ENCODE measurements around the gene TMPRSS3.

- TF ChIP-seq POLR2A (IDR thresholded peaks at IDR 0.05; ENCODE audit: low read depth, low read length) (no peak), SPI1 (IDR thresholded peaks at IDR 0.05; ENCODE audit: low read depth, low read length) (no peak)
Observed at GRCh38 chr21:42414553-42414927, 18.7 kb upstream of the TMPRSS3 start.
